Globus pallidus (tissue), 1 donor: ENCODE results near the gene CFAP61.
A peak's percentile ranks its signal among the peaks of the same experiment; 100 is the strongest.
"Not testable (repeated sequence)": the region's sequence is repeated elsewhere in the genome, so short reads cannot be mapped to it uniquely, and the experiment has no call there.

Source experiments
- DNase-seq: peaks from one replicate; pipeline ENCODE4 v3.0.0-alpha.2; 2015; ENCODE audit warnings: low spot score

Gene CFAP61

GRCh38 chr20:20231528-20232298 is 179.4 kb downstream of the CFAP61 start:
- no peak for DNase-seq

- DNase-seq = no peak
These were observed 180.7 kb downstream of the CFAP61 start for GRCh38 chr20:20233041-20233514.

GRCh38 chr20:20235681-20236080 is 183.3 kb downstream of the CFAP61 start:
- no peak for DNase-seq

GRCh38 chr20:20237093-20237959 is 185.0 kb downstream of the CFAP61 start:
- DNase-seq = peak; percentile 28

- DNase-seq = no peak
These were observed 189.6 kb downstream of the CFAP61 start for GRCh38 chr20:20241976-20242375.

GRCh38 chr20:20244384-20244783 is 192.1 kb downstream of the CFAP61 start:
- not testable (repeated sequence) for DNase-seq

- no peak for DNase-seq
These were observed 194.8 kb downstream of the CFAP61 start for GRCh38 chr20:20246996-20247633.

GRCh38 chr20:20248620-20249200 is 196.4 kb downstream of the CFAP61 start:
- no peak for DNase-seq

GRCh38 chr20:20251317-20251716 is 199.0 kb downstream of the CFAP61 start:
- no peak for DNase-seq

GRCh38 chr20:20251836-20252235 is 199.5 kb downstream of the CFAP61 start:
- DNase-seq = no peak

- DNase-seq = no peak
These were observed 200.9 kb downstream of the CFAP61 start for GRCh38 chr20:20253039-20253743.

GRCh38 chr20:20253744-20254330 is 201.5 kb downstream of the CFAP61 start:
- DNase-seq = no peak

GRCh38 chr20:20255099-20255498 is 202.8 kb downstream of the CFAP61 start:
- no peak for DNase-seq

GRCh38 chr20:20259533-20259932 is 207.2 kb downstream of the CFAP61 start:
- DNase-seq = no peak

GRCh38 chr20:20261159-20261558 is 208.8 kb downstream of the CFAP61 start:
- DNase-seq = no peak

GRCh38 chr20:20265210-20265609 is 212.9 kb downstream of the CFAP61 start:
- DNase-seq = no peak

GRCh38 chr20:20266552-20266951 is 214.2 kb downstream of the CFAP61 start:
- no peak for DNase-seq

- DNase-seq = no peak
These were observed 215.5 kb downstream of the CFAP61 start for GRCh38 chr20:20267685-20268370.

GRCh38 chr20:20271271-20271670 is 218.9 kb downstream of the CFAP61 start:
- no peak for DNase-seq

GRCh38 chr20:20272686-20273085 is 220.4 kb downstream of the CFAP61 start:
- DNase-seq = no peak
